GM18517 (cell line): ENCODE results near the gene TFF2.

Experiments used
- ATAC-seq: cut with Tn5 transposase; IDR thresholded peaks from one replicate; pipeline ENCODE4 v1.9.1; 2021; ENCODE audit warnings: mild to moderate bottlenecking, moderate library complexity; ENCODE audit not compliant: unreplicated experiment

The TFF2 gene

GRCh38 chr21:42366292-42367010 lies 15.7 kb upstream of the TFF2 start, which contains the start of gene TFF1:
TFF1 (minus strand) TSS chr21:42366535; CDS start chr21:42366495, 40 bp downstream.
- ATAC-seq, result no peak

- no peak for ATAC-seq
Observed at GRCh38 chr21:42365770-42366169, 15.0 kb upstream of the TFF2 start.

- no peak for ATAC-seq
Observed at GRCh38 chr21:42364304-42364865, 13.6 kb upstream of the TFF2 start.

GRCh38 chr21:42363312-42363711 lies 12.5 kb upstream of the TFF2 start:
- ATAC-seq, result no peak

- ATAC-seq, result no peak
Observed at GRCh38 chr21:42362700-42363099, 11.9 kb upstream of the TFF2 start.

GRCh38 chr21:42362198-42362597 lies 11.4 kb upstream of the TFF2 start:
- ATAC-seq, result no peak

GRCh38 chr21:42361286-42361685 lies 10.5 kb upstream of the TFF2 start:
- no peak for ATAC-seq

- ATAC-seq, result no peak
Observed at GRCh38 chr21:42360317-42360716, 9.5 kb upstream of the TFF2 start.

- no peak for ATAC-seq
Observed at GRCh38 chr21:42358937-42359336, 8.1 kb upstream of the TFF2 start.

- ATAC-seq, result no peak
Observed at GRCh38 chr21:42358261-42358660, 7.5 kb upstream of the TFF2 start.

- ATAC-seq, result no peak
Observed at GRCh38 chr21:42357307-42357706, 6.5 kb upstream of the TFF2 start.

GRCh38 chr21:42356650-42357049 lies 5.9 kb upstream of the TFF2 start:
- no peak for ATAC-seq

GRCh38 chr21:42356046-42356445 lies 5.3 kb upstream of the TFF2 start:
- no peak for ATAC-seq

GRCh38 chr21:42353623-42354022 lies 2.8 kb upstream of the TFF2 start:
- no peak for ATAC-seq

GRCh38 chr21:42352441-42353095 lies 1.8 kb upstream of the TFF2 start:
- no peak for ATAC-seq

GRCh38 chr21:42351626-42352440 lies 1.0 kb upstream of the TFF2 start:
- no peak for ATAC-seq

- ATAC-seq, result no peak
Observed at GRCh38 chr21:42350318-42350910, 380 bp downstream of the TFF2 start.

GRCh38 chr21:42349420-42350317 lies 1.1 kb downstream of the TFF2 start:
- ATAC-seq, result no peak

- ATAC-seq, result no peak
Observed at GRCh38 chr21:42348762-42349161, 2.0 kb downstream of the TFF2 start.
